Measurements from ENCODE around the gene C1orf56.

DNA sequence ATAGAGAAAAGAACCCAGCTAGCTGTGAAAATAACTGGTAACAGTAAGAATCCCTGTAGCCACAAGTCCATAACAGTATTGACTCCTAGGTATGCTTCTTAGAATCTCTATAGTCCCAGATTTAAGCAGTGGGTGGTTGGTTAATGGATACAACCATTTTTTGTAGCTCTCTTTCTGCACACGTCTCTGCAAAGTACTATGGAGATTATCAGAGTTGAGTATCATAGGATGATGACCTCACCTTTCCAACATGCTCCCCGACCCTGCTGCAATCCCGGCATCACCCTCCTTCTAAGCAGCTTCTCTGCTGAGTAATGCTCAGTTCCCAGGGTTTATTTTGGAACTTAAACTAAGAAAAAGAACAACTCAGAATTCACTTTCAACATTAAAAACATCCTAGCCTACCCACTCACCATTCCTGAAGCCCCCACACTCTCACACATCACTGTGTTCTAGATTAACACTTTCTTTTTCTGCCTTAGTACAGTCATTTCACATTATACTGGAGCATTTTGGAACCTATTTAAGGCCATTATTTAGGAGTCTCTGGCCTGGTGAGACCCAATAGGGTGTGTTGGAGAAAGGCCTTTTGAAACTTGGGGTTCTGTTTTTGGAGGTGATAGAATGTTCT is 15.3 kb downstream of the C1orf56 start:
- TF ChIP-seq, protein P1, sequence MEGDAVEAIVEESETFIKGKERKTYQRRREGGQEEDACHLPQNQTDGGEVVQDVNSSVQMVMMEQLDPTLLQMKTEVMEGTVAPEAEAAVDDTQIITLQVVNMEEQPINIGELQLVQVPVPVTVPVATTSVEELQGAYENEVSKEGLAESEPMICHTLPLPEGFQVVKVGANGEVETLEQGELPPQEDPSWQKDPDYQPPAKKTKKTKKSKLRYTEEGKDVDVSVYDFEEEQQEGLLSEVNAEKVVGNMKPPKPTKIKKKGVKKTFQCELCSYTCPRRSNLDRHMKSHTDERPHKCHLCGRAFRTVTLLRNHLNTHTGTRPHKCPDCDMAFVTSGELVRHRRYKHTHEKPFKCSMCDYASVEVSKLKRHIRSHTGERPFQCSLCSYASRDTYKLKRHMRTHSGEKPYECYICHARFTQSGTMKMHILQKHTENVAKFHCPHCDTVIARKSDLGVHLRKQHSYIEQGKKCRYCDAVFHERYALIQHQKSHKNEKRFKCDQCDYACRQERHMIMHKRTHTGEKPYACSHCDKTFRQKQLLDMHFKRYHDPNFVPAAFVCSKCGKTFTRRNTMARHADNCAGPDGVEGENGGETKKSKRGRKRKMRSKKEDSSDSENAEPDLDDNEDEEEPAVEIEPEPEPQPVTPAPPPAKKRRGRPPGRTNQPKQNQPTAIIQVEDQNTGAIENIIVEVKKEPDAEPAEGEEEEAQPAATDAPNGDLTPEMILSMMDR (IDR thresholded peaks at IDR 0.05) = no peak
- TF ChIP-seq EP300 (IDR thresholded peaks at IDR 0.05) = no peak
- TF ChIP-seq POLR2A (IDR thresholded peaks at IDR 0.05; ENCODE audit: low read depth) = no peak

Measured in esophagus muscularis mucosa (tissue), 4 donors.